Endometrial microvascular endothelial cells (primary cell): ENCODE results near the gene GALNT4. TPM values are rescaled to one million over a fixed set of nuclear protein-coding genes. Genes with fewer than 3 reads are reported as not detected.

Source experiments
- in situ Hi-C: cut with HindIII; loops from 2 replicates; pipeline ENCODE4 v1.10.0; 2017; ENCODE audit warnings: low sequenced_read_pairs, low pct_unique_long_range_greater_than_20kb; ENCODE audit errors: inconsistent ontology term
- total RNA-seq: library from RNA; depleted of rRNA; stranded (reverse); fragments of >200 nt; gene quantifications from one replicate; pipeline ENCODE4 v1.2.3, GENCODE V29; 2015; ENCODE audit errors: inconsistent ontology term

The GALNT4 gene
- total RNA-seq, 1 donor from 2014 or later: 13.8 TPM

GRCh38 chr12:89539426-89540223 lies 15.0 kb upstream of the GALNT4 start:
- in situ Hi-C loops: no loop called here

- in situ Hi-C loops: no loop called here
Observed at GRCh38 chr12:89538897-89539296, 14.3 kb upstream of the GALNT4 start.

GRCh38 chr12:89537389-89537788 lies 12.8 kb upstream of the GALNT4 start:
- in situ Hi-C loops: no loop called here

GRCh38 chr12:89529738-89530137 lies 5.1 kb upstream of the GALNT4 start:
- in situ Hi-C loops: no loop called here

- in situ Hi-C loops: no loop called here
Observed at GRCh38 chr12:89528434-89528833, 3.8 kb upstream of the GALNT4 start.

GRCh38 chr12:89525824-89526770 lies 1.5 kb upstream of the GALNT4 start, which contains the start of gene POC1B:
Gene POC1B, minus strand, starts transcription at chr12:89526047. Its CDS starts 152 bp downstream, at chr12:89525895.
- in situ Hi-C loops: no loop called here

- in situ Hi-C loops: no loop called here
Observed at GRCh38 chr12:89525305-89525823, 768 bp upstream of the GALNT4 start.

- in situ Hi-C loops: no loop called here
Observed at GRCh38 chr12:89523843-89524540, 604 bp downstream of the GALNT4 start.

GRCh38 chr12:89523393-89523792 lies 1.2 kb downstream of the GALNT4 start:
- in situ Hi-C loops: no loop called here

GRCh38 chr12:89521364-89522223 lies 3.0 kb downstream of the GALNT4 start:
- in situ Hi-C loops: no loop called here

GRCh38 chr12:89517720-89518119 lies 6.9 kb downstream of the GALNT4 start:
- in situ Hi-C loops: no loop called here

- in situ Hi-C loops: no loop called here
Observed at GRCh38 chr12:89516633-89517032, 8.0 kb downstream of the GALNT4 start.

- in situ Hi-C loops: no loop called here
Observed at GRCh38 chr12:89514751-89515150, 9.8 kb downstream of the GALNT4 start.

GRCh38 chr12:89513544-89513943 lies 11.1 kb downstream of the GALNT4 start:
- in situ Hi-C loops: no loop called here

GRCh38 chr12:89507015-89507824 lies 17.4 kb downstream of the GALNT4 start:
- in situ Hi-C loops: no loop called here

- in situ Hi-C loops: no loop called here
Observed at GRCh38 chr12:89506050-89506449, 18.5 kb downstream of the GALNT4 start.

- in situ Hi-C loops: no loop called here
Observed at GRCh38 chr12:89504560-89505346, 19.8 kb downstream of the GALNT4 start.
